ENCODE results near the gene MLN. TPM values are rescaled to one million over a fixed set of nuclear protein-coding genes. Genes with fewer than 3 reads are reported as not detected.

Gene MLN
- total RNA-seq, 4 donors from 2014 or later: not detected

GRCh38 chr6:33761922-33762629, 41.7 kb downstream of the MLN start:
- no peak for DNase-seq (ENCODE audit: low spot score in 2 of 2)
- no peak overlapping the region for H3K4me3 ChIP-seq (ENCODE audit: low read depth, poor library complexity, severe bottlenecking)
- TF ChIP-seq CTCF (IDR thresholded peaks at IDR 0.05) (peak in 1 of 3 donors; percentile 62), POLR2A (IDR thresholded peaks at IDR 0.05) (no peak)
- WGBS, 2 donors: 42 to 72% methylated on average over 5 to 6 of the region's 7 CpGs
- intact Hi-C loops (cut with DNase I; ENCODE audit: low total_unique reads): no loop called here

GRCh38 chr6:33761581-33761921, 42.3 kb downstream of the MLN start:
- intact Hi-C loops (cut with DNase I; ENCODE audit: low total_unique reads): no loop called here
- WGBS, 2 donors: 88% methylated on average over 2 of the region's 2 CpGs; no CpG with 5 or more reads in 1 of the 2 donors

GRCh38 chr6:33759887-33760629, 43.7 kb downstream of the MLN start:
- no peak overlapping the region for H3K4me3 ChIP-seq (ENCODE audit: low read depth, poor library complexity, severe bottlenecking)
- intact Hi-C loops (cut with DNase I; ENCODE audit: low total_unique reads): no loop called here
- DNase-seq (ENCODE audit: low spot score in 2 of 2): no peak
- 88 to 89% methylated on average over 9 of the region's 9 CpGs for WGBS, 2 donors
- TF ChIP-seq CTCF (IDR thresholded peaks at IDR 0.05) (no peak), POLR2A (IDR thresholded peaks at IDR 0.05) (no peak)

More at GRCh38 chr6:33761581-33761921, 42.3 kb downstream of the MLN start:
- no peak overlapping the region for H3K4me3 ChIP-seq (ENCODE audit: low read depth, poor library complexity, severe bottlenecking)
- no peak for TF ChIP-seq POLR2A (IDR thresholded peaks at IDR 0.05)
- no peak for TF ChIP-seq CTCF (IDR thresholded peaks at IDR 0.05)
- DNase-seq (ENCODE audit: low spot score in 2 of 2): no peak

GRCh38 chr6:33758815-33759216, 45.0 kb downstream of the MLN start:
- intact Hi-C loops (cut with DNase I; ENCODE audit: low total_unique reads): no loop called here
- DNase-seq (ENCODE audit: low spot score in 2 of 2): no peak
- WGBS, 2 donors: 52 to 54% methylated on average over 7 of the region's 7 CpGs
- TF ChIP-seq POLR2A (IDR thresholded peaks at IDR 0.05): no peak
- no peak for TF ChIP-seq CTCF (IDR thresholded peaks at IDR 0.05)
- no peak overlapping the region for H3K4me3 ChIP-seq (ENCODE audit: low read depth, poor library complexity, severe bottlenecking)

- WGBS, 2 donors: 77 to 81% methylated on average over 10 of the region's 10 CpGs
- no peak for DNase-seq (ENCODE audit: low spot score in 2 of 2)
- H3K4me3 ChIP-seq (ENCODE audit: low read depth, poor library complexity, severe bottlenecking): no peak overlapping the region
- TF ChIP-seq POLR2A (IDR thresholded peaks at IDR 0.05) (no peak), CTCF (IDR thresholded peaks at IDR 0.05) (no peak)
- intact Hi-C loops (cut with DNase I; ENCODE audit: low total_unique reads): no loop called here
These were observed 45.9 kb downstream of the MLN start for GRCh38 chr6:33757906-33758305.
